CD4-positive, alpha-beta T cell treated with Interleukin-6 at 100 ng/mL for 8 hours (primary cell): ENCODE results near the gene TAOK2.

Experiments
- DNase-seq: peaks from one replicate; pipeline ENCODE4 v3.0.0-alpha.2; 2020; ENCODE audit warnings: mixed read lengths, low spot score

Gene TAOK2

DNA sequence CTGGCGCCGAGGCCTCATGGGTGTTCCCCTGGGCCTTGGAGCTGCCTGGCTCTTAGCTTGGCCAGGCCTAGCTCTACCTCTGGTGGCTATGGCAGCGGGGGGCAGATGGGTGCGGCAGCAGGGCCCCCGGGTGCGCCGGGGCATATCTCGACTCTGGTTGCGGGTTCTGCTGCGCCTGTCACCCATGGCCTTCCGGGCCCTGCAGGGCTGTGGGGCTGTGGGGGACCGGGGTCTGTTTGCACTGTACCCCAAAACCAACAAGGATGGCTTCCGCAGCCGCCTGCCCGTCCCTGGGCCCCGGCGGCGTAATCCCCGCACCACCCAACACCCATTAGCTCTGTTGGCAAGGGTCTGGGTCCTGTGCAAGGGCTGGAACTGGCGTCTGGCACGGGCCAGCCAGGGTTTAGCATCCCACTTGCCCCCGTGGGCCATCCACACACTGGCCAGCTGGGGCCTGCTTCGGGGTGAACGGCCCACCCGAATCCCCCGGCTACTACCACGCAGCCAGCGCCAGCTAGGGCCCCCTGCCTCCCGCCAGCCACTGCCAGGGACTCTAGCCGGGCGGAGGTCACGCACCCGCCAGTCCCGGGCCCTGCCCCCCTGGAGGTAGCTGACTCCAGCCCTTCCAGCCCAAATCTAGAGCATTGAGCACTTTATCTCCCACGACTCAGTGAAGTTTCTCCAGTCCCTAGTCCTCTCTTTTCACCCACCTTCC is 13.9 kb downstream of the TAOK2 start:
- DNase-seq, result no peak

GRCh38 chr16:29988346-29989075 is 14.8 kb downstream of the TAOK2 start:
- no peak for DNase-seq

DNA sequence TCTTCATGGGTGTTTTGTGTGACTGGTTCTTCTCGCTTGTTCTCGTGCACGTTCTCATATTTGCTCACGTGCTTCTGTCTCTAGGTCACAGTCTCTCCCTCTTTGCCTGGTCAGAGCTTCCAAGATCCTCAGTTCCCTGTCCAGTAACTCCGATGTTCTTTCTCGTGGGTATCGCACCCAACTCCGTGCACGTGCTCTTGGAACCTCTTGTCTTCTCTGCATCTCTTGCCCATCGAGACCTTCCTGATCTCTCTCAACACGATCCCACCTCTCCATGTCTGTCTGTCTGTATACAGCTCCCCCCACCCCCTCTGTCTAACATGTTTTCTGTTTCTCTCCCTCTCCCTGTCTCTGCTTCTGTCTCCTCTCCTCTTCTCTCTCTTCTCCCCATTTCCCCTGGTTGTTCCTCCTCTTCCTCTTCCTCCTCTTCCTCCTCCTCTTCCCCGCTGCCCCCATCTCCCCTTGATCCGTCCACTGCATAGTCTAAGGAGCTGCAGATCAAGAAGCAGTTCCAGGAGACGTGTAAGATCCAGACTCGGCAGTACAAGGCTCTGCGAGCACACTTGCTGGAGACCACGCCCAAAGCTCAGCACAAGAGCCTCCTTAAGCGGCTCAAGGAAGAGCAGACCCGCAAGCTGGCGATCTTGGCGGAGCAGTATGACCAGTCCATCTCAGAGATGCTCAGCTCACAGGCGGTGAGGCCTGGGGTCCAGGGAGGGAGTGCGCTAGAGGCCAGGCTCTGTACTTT is 15.6 kb downstream of the TAOK2 start:
- no peak for DNase-seq

GRCh38 chr16:29990034-29990433 is 16.4 kb downstream of the TAOK2 start:
- no peak for DNase-seq

GRCh38 chr16:29990883-29991570 is 17.4 kb downstream of the TAOK2 start:
- DNase-seq, result no peak

DNA sequence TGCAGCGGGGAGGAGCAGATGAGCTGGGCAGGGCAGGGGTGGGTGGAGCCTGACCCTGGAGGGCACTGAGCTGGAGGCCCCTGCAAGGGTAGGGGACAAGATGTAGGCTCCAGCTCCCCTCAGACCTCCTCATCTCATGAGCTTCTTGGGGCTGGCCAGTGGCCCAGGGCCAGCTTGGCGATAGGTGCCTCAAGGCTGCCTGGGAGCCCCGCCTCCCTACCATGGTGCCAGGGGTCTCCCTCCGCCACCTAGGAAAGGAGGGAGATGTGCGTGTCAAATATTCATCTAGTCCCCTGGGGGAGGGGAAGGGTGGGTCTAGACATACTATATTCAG is 17.9 kb downstream of the TAOK2 start:
- DNase-seq, result no peak

DNA sequence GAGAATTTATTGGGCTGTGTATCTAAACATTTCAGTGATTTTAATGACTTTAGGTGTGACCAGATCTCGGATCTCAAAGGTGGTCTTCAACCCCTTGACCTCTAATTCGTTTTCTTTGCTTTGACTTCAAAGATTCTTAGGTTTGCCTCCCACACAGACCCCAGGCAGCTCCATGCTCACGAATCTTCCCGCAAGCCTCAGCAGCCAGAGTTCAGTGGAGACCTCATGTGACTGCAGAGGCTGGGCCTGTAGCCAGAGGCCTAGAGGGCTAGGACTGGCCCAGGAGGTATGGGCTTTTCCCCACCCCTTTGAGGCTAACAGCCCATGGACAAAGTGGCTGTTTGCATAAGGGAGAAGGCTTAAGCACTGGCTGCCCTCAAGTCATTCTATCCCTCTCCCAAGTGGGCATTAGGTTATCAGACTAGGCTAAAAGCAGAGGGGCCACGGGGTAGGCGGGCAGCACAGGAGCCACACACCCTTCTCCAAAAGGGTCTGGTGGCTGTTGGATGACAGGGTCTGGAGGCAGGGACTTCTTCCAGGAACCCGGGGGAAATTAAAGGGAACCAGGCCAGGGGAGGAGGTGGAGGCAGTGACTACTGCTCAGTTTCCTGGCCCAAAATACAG is 18.8 kb downstream of the TAOK2 start:
- DNase-seq, result no peak

- DNase-seq, result no peak
Observed at GRCh38 chr16:29993191-29993902, 19.7 kb downstream of the TAOK2 start.

DNA sequence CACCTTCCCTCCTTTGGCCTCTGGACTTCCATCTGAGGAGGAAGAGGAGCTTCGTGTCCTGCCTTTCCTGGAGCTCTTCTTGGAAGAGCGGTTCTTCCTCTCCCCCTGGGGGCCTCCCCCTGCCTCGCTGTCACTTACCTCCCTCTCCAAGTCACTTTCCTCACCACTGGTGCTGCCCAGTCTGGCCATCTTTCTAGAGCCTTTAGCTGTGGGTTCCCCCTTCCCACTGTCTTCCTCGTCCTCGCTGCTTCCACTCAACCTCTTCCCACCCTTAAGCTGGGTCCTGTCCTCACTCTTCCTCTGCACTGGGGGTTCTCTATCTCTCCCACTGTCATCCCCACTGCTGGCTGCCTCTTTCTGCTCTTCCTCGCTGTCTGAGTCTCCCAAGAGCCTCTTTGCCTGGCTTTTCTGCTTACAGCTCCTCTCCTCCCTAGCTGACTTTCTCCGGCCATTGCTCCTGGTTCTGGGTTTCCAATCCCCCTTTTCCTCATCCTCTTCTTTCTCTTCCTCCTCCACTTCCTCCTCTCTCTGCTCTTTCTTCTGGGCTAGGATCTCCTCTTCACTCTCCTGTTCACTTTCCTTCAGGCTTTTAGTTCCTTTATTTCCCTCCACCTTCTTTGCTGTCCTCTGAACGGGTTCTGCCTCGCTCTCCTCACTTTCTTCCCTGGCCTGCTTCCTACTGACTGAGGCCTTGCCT is 20.4 kb downstream of the TAOK2 start:
- DNase-seq, result no peak

GRCh38 chr16:29994600-29995323 is 21.1 kb downstream of the TAOK2 start:
- no peak for DNase-seq

GRCh38 chr16:29995324-29995910 is 21.7 kb downstream of the TAOK2 start, which contains the start of gene HIRIP3:
TSS of gene HIRIP3 (minus strand) at chr16:29995617. CDS start at chr16:29995605, 12 bp downstream.
- DNase-seq, result peak; percentile 83

DNA sequence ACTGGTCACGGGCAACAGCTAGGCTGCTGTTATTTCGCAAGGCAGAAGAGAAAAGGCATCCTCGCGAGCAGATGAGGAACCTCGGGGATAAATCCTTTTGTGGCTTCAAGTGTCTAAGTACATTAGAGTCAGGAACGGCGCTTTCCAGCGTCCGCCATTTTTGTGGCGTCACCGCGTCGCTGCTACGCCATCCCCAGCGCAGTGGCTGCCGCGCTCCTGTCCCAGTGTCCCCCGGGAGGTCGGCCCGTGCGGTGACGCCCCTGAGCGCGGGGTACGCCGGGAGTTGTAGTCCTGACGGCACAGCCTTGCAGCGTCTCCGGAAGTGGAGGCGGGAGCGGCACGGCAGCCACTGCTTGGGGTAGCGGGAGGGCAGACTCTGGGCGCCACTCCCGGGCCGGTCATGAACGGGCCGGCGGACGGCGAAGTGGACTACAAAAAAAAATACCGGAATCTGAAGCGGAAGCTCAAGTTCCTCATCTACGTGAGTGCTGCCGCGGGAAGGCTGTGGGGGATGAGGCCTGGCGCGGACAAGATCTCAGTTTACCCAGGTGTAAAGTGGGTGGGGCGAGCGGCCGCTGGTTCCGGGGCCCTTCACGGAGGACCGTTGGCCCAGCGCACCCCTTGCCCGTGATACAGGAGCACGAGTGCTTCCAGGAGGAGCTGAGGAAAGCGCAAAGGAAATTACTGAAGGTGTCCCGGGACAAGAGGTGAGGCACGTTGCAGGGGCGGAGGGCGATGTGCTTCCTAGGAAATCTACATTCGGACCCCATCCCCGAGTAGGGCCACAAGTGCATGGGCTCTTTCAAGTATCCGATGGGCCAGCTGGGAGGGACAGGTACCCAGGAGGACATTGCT is 22.5 kb downstream of the TAOK2 start, which contains the start of gene INO80E:
Gene INO80E, plus strand, starts transcription at position 331 of the 855 bp plus-strand sequence. Its CDS starts 70 bp downstream, at position 401.
- DNase-seq, result peak; percentile 98

DNA sequence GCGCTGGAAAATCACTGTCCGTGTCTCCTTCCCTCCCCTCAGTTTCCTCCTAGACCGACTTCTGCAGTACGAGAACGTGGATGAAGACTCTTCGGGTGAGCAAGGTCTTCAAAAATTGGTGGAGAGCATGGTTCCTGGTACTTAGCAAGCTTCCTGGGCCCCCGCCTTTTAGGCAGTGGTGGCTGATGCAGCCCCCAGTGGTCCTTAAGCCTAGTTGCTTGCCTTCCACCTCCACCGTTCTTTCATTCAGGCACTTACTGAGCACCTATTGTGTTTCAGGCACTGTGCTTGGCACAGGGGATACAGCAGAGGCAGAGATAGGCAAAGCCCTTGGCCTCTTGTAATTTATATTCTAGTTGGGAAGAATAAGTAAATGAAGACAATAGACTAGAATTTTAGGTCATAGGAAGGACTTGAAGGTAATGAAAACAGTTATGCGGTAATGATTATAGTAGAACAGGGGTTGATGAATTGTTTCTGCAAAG is 23.1 kb downstream of the TAOK2 start:
- DNase-seq, result no peak

GRCh38 chr16:29999605-30000004 is 25.9 kb downstream of the TAOK2 start:
- no peak for DNase-seq

- no peak for DNase-seq
Observed at GRCh38 chr16:30000735-30001631, 27.3 kb downstream of the TAOK2 start.

- DNase-seq, result no peak
Observed at GRCh38 chr16:30002614-30003346, 29.1 kb downstream of the TAOK2 start.
